ENCODE results near the gene CLMN.

Gene CLMN

GRCh38 chr14:95364481-95365209 lies 44.9 kb upstream of the CLMN start:
- Histone ChIP-seq H3K27me3 (ENCODE audit: insufficient read depth, poor library complexity, severe bottlenecking) (peaks cover 16% of the 10 kb centered on the region), H3K27ac (replicated peaks) (no peak overlapping the region), H3K4me3 (replicated peaks; ENCODE audit: insufficient read depth, low read length) (no peak overlapping the region)
- no peak for TF ChIP-seq CTCF (IDR thresholded peaks at IDR 0.05; ENCODE audit: insufficient read depth, low read length)
- TF ChIP-seq REST (IDR thresholded peaks at IDR 0.05; ENCODE audit: insufficient replicate concordance, low read depth), result no peak
- TF ChIP-seq POLR2AphosphoS5 (IDR thresholded peaks at IDR 0.05; ENCODE audit: low read depth), result no peak
- no peak for TF ChIP-seq GABPA (IDR thresholded peaks at IDR 0.05; ENCODE audit: low read depth)
- TF ChIP-seq SPI1 (IDR thresholded peaks at IDR 0.05; ENCODE audit: borderline replicate concordance, low read depth), result no peak
- DNase-seq (ENCODE audit: low read depth in 1 of 2, low spot score in 1 of 2), result no peak

GRCh38 chr14:95363468-95363954 lies 43.8 kb upstream of the CLMN start:
- Histone ChIP-seq H3K27me3 (ENCODE audit: insufficient read depth, poor library complexity, severe bottlenecking) (peaks cover 16% of the 10 kb centered on the region), H3K27ac (replicated peaks) (no peak overlapping the region), H3K4me3 (replicated peaks; ENCODE audit: insufficient read depth, low read length) (no peak overlapping the region)
- DNase-seq (ENCODE audit: low read depth in 1 of 2, low spot score in 1 of 2), result no peak
- TF ChIP-seq REST (IDR thresholded peaks at IDR 0.05; ENCODE audit: insufficient replicate concordance, low read depth), result no peak
- no peak for TF ChIP-seq GABPA (IDR thresholded peaks at IDR 0.05; ENCODE audit: low read depth)
- TF ChIP-seq SPI1 (IDR thresholded peaks at IDR 0.05; ENCODE audit: borderline replicate concordance, low read depth), result no peak
- TF ChIP-seq POLR2AphosphoS5 (IDR thresholded peaks at IDR 0.05; ENCODE audit: low read depth), result no peak
- no peak for TF ChIP-seq CTCF (IDR thresholded peaks at IDR 0.05; ENCODE audit: insufficient read depth, low read length)

DNA sequence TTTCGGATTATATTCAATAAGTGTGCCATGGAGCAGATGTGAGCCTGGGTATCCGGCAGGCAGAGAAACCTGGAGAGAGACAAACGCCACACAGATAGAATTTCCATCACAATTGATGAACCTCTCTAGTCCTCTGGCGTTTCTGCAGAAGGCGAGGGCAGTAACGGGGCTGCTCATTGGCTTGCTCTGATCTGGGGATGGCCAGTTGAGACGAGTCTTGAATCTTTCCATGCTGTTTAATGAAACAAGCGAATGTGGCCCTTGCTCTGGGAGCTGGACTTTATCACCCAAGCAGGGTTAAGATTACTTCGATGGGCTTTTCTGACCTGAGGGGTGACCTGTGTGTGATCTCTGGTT lies 42.4 kb upstream of the CLMN start:
- peaks cover 16% of the 10 kb centered on the region for H3K27me3 ChIP-seq (ENCODE audit: insufficient read depth, poor library complexity, severe bottlenecking)
- DNase-seq (ENCODE audit: low read depth in 1 of 2, low spot score in 1 of 2), result no peak
- H3K4me3 ChIP-seq (replicated peaks; ENCODE audit: insufficient read depth, low read length), result no peak overlapping the region
- no peak overlapping the region for H3K27ac ChIP-seq (replicated peaks)
- TF ChIP-seq CTCF (IDR thresholded peaks at IDR 0.05; ENCODE audit: insufficient read depth, low read length) (no peak), SPI1 (IDR thresholded peaks at IDR 0.05; ENCODE audit: borderline replicate concordance, low read depth) (no peak), REST (IDR thresholded peaks at IDR 0.05; ENCODE audit: insufficient replicate concordance, low read depth) (no peak), POLR2AphosphoS5 (IDR thresholded peaks at IDR 0.05; ENCODE audit: low read depth) (no peak), GABPA (IDR thresholded peaks at IDR 0.05; ENCODE audit: low read depth) (no peak)
